ENCODE measurements around the gene CASQ1. TPM values are rescaled to one million over a fixed set of nuclear protein-coding genes. Genes with fewer than 3 reads are reported as not detected.

CASQ1 gene
- total and polyA plus RNA-seq, 2 of the 13 experiments (the other 11 are each of a cell fraction or from before 2014, with no cell fraction given), result 0.09 to 0.20 TPM

DNA sequence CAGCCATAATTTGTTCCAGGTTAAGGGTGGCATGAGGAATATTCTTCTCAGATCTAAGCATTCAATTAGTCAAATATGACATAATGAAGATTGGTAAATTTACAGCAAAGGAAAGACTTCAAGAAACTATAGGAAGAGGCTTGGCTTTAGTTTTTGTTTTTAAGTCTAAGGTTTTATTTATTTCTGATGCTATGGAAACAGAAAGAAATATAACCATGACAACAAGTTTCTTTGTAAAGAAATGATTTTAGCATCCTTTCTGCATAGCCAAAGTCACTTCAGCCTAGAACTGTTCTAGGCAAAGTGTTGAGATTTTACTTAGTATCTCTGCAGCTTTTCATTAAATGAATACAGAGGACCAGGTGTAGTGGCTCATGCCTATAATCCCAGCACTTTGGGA is 42.5 kb downstream of the CASQ1 start (continued):
- no peak for TF ChIP-seq ZNF382 (CRISPR knock-in tag; IDR thresholded peaks at IDR 0.05; ENCODE audit: borderline replicate concordance)

DNA sequence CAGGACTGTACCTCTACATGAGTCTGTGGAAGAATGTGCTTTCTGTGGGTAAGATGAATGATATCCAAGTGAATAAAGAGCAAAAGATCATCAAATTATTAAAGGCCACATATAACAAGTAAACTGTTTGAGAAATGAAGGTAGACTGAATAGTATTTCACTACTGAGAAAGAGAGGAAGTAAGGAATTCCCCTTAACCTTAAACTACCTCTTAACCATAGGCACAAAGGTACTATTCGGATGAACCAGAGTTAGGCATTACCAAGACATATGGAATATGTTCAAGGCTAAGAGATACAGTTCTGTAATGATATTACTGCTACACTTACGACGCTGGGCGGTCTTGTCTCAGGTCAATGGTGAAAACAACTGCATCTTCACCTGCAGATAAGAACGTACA is 46.4 kb downstream of the CASQ1 start:
- Histone ChIP-seq H3K9ac (ENCODE audit: insufficient read depth, low read depth, low read length) (no peak overlapping the region), H3K27me3 (ENCODE audit: control insufficient read depth in 1 of 2, insufficient read depth in 2 of 2, low read length in 2 of 2) (no peaks in the 10 kb centered on the region), H3K9me3 (ENCODE audit: low read length) (no peaks in the 10 kb centered on the region), H3K79me2 (ENCODE audit: insufficient read depth, low read length) (no peaks in the 10 kb centered on the region), H4K20me1 (ENCODE audit: insufficient read depth, low read length) (no peaks in the 10 kb centered on the region), H2AFZ (ENCODE audit: low read length) (no peak overlapping the region), H3K36me3 (replicated peaks in 1 of 2; ENCODE audit: control insufficient read depth in 1 of 2, insufficient read depth in 2 of 2, low read length in 2 of 2) (peaks cover 14 to 70% of the 10 kb centered on the region in 2 experiments), H3K4me3 (replicated peaks in 1 of 3; ENCODE audit: insufficient read depth in 1 of 3, low read depth in 2 of 3, low read length in 3 of 3) (no peak overlapping the region), H3K4me1 (ENCODE audit: insufficient read depth, low read length) (no peaks in the 10 kb centered on the region), H3K4me2 (ENCODE audit: low read depth, low read length) (no peak overlapping the region), H3K27ac (ENCODE audit: extremely low read length, insufficient read depth, low read length) (no peak overlapping the region)
- intact Hi-C loops (cut with micrococcal nuclease; ENCODE audit: unreplicated experiment), result no loop called here
- BruUV-seq (replicated peaks), result no TSS peak
- FAIRE-seq (no peak), ATAC-seq (no peak), DNase-seq (ENCODE audit: low spot score) (no peak)
- ChIA-PET POLR2A (no interaction called here), CTCF (ENCODE audit: low intra/inter-chr PET ratio, low total read pairs) (no interaction called here)
- in situ Hi-C loops (cut with HindIII; ENCODE audit: extremely low pct_ligation_motif_present, low pct_unique_long_range_greater_than_20kb), result no loop called here
- 97% methylated on average over 5 of the region's 5 CpGs for WGBS (ENCODE audit: low lambda C conversion rate)
- TF ChIP-seq SP5 (CRISPR knock-in tag; IDR thresholded peaks at IDR 0.05; ENCODE audit: borderline replicate concordance, low read depth) (no peak), SRSF1 (optimal IDR thresholded peaks at IDR 0.05; ENCODE audit: low read depth, low read length) (no peak), MYPOP (CRISPR knock-in tag; IDR thresholded peaks at IDR 0.05) (no peak)

GRCh38 chr1:160237558-160237957 is 47.2 kb downstream of the CASQ1 start:
- ATAC-seq, result no peak
- H3K9ac ChIP-seq (ENCODE audit: insufficient read depth, low read depth, low read length), result no peak overlapping the region
- TF ChIP-seq ZNF121 (CRISPR knock-in tag; IDR thresholded peaks at IDR 0.05) (0 out of 2 replicates have a peak, but pooled peaks have one; percentile 60), NFIC (IDR thresholded peaks at IDR 0.05; ENCODE audit: low read length) (no peak), ZNF660 (CRISPR knock-in tag; IDR thresholded peaks at IDR 0.05; ENCODE audit: borderline replicate concordance, low read depth) (no peak)
- intact Hi-C loops (cut with micrococcal nuclease; ENCODE audit: unreplicated experiment), result no loop called here
- no peak overlapping the region for H3K4me2 ChIP-seq (ENCODE audit: low read depth, low read length)
- peaks cover 14 to 73% of the 10 kb centered on the region in 2 experiments for H3K36me3 ChIP-seq (replicated peaks in 1 of 2; ENCODE audit: control insufficient read depth in 1 of 2, insufficient read depth in 2 of 2, low read length in 2 of 2)
- H4K20me1 ChIP-seq (ENCODE audit: insufficient read depth, low read length), result no peaks in the 10 kb centered on the region
- no peaks in the 10 kb centered on the region for H3K4me1 ChIP-seq (ENCODE audit: insufficient read depth, low read length)
- H3K27me3 ChIP-seq (ENCODE audit: control insufficient read depth in 1 of 2, insufficient read depth in 2 of 2, low read length in 2 of 2), result no peaks in the 10 kb centered on the region
- no peak overlapping the region for H2AFZ ChIP-seq (ENCODE audit: low read length)
- DNase-seq (ENCODE audit: low spot score), result no peak
- no peak overlapping the region for H3K27ac ChIP-seq (ENCODE audit: extremely low read length, insufficient read depth, low read length)
- H3K9me3 ChIP-seq (ENCODE audit: low read length), result no peaks in the 10 kb centered on the region
- no peaks in the 10 kb centered on the region for H3K79me2 ChIP-seq (ENCODE audit: insufficient read depth, low read length)
- ChIA-PET CTCF (ENCODE audit: low intra/inter-chr PET ratio, low total read pairs) (no interaction called here), POLR2A (no interaction called here)
- in situ Hi-C loops (cut with HindIII; ENCODE audit: extremely low pct_ligation_motif_present, low pct_unique_long_range_greater_than_20kb), result no loop called here
- no peak for FAIRE-seq
- no peak overlapping the region for H3K4me3 ChIP-seq (replicated peaks in 1 of 3; ENCODE audit: insufficient read depth in 1 of 3, low read depth in 2 of 3, low read length in 3 of 3)
- BruUV-seq (replicated peaks), result no TSS peak
- 96% methylated on average over 2 of the region's 2 CpGs for WGBS (ENCODE audit: low lambda C conversion rate)

Measured in HepG2 (cell line).